Measurements from ENCODE around the gene TBCC. TPM values are rescaled to one million over a fixed set of nuclear protein-coding genes. Genes with fewer than 3 reads are reported as not detected.

Gene TBCC
- total and polyA plus RNA-seq, 10 of the 15 experiments (the other 5 are each of a cell fraction or from before 2014, with no cell fraction given) = 2.5 to 41.9 (median 20.3) TPM

GRCh38 chr6:42771741-42772100, 25.8 kb upstream of the TBCC start (continued):
- TF ChIP-seq SMAD1 (IDR thresholded peaks at IDR 0.05; ENCODE audit: low read depth, partially characterized antibody) (no peak), TAF1 (IDR thresholded peaks at IDR 0.05; ENCODE audit: borderline replicate concordance, low read depth, low read length) (no peak), NFIC (IDR thresholded peaks at IDR 0.05; ENCODE audit: low read depth, low read length) (no peak), SP1 (IDR thresholded peaks at IDR 0.05; ENCODE audit: low read depth, low read length) (no peak), EED (IDR thresholded peaks at IDR 0.05; ENCODE audit: low read depth) (no peak), PAX8 (IDR thresholded peaks at IDR 0.05) (0 out of 2 replicates have a peak, but pooled peaks have one; percentile 68), RELA (IDR thresholded peaks at IDR 0.05; ENCODE audit: borderline replicate concordance, partially characterized antibody) (no peak), REST (IDR thresholded peaks at IDR 0.05; ENCODE audit: low read depth, low read length) (no peak), ZNF24 (IDR thresholded peaks at IDR 0.05) (0 out of 2 replicates have a peak, but pooled peaks have one; percentile 5), RUNX3 (IDR thresholded peaks at IDR 0.05; ENCODE audit: low read length) (no peak), NFYB (IDR thresholded peaks at IDR 0.05; ENCODE audit: insufficient read depth, low read depth, low read length) (no peak), SRF (IDR thresholded peaks at IDR 0.05; ENCODE audit: low read depth in 2 of 2, low read length in 2 of 2) (no peak), ZBED1 (IDR thresholded peaks at IDR 0.05; ENCODE audit: borderline replicate concordance) (no peak), BCLAF1 (IDR thresholded peaks at IDR 0.05) (no peak), SUZ12 (IDR thresholded peaks at IDR 0.05; ENCODE audit: unreplicated experiment) (no peak), NR2F1 (conservative IDR thresholded peaks at IDR 0.05) (no peak), EZH2 (IDR thresholded peaks at IDR 0.05; ENCODE audit: borderline replicate concordance, control insufficient read depth, low read depth, low read length) (no peak), POLR2AphosphoS5 (IDR thresholded peaks at IDR 0.05; ENCODE audit: low read length) (no peak), CBFB (IDR thresholded peaks at IDR 0.05; ENCODE audit: low read depth) (no peak), YY1 (IDR thresholded peaks at IDR 0.05; ENCODE audit: low read depth, low read length) (no peak), MTA3 (IDR thresholded peaks at IDR 0.05; ENCODE audit: borderline replicate concordance, low read length) (no peak), PKNOX1 (IDR thresholded peaks at IDR 0.05) (peak; percentile 61; the same call in 1 of the 2 replicates), PAX5 (IDR thresholded peaks at IDR 0.05; ENCODE audit: borderline replicate concordance, low read depth, low read length) (no peak), CREB1 (IDR thresholded peaks at IDR 0.05; ENCODE audit: low read depth) (no peak), IKZF2 (IDR thresholded peaks at IDR 0.05) (no peak), STAT1 (conservative IDR thresholded peaks at IDR 0.05) (no peak), IRF4 (IDR thresholded peaks at IDR 0.05; ENCODE audit: low read depth, low read length) (no peak), EGR1 (IDR thresholded peaks at IDR 0.05; ENCODE audit: borderline replicate concordance in 1 of 2, low read depth in 2 of 2, low read length in 2 of 2) (no peak)
